GM21447 (cell line): Measurements from ENCODE around the gene FAM8A1.
"Not testable (repeated sequence)": the region's sequence is repeated elsewhere in the genome, so short reads cannot be mapped to it uniquely, and the experiment has no call there.

ENCODE experiments used
- ATAC-seq: cut with Tn5 transposase; IDR thresholded peaks from one replicate; pipeline ENCODE4 v1.9.1; 2021; ENCODE audit not compliant: unreplicated experiment

The FAM8A1 gene

GRCh38 chr6:17599877-17600526 is at the start of gene FAM8A1:
TSS of gene FAM8A1 (plus strand) at chr6:17600302. CDS start at chr6:17600410, 108 bp downstream.
- ATAC-seq, result peak; percentile 89

- ATAC-seq, result no peak
These were observed 48.6 kb upstream of the FAM8A1 start for GRCh38 chr6:17551383-17551958.

GRCh38 chr6:17552861-17553260 is 47.2 kb upstream of the FAM8A1 start:
- no peak for ATAC-seq

- ATAC-seq, result no peak
These were observed 44.1 kb upstream of the FAM8A1 start for GRCh38 chr6:17556014-17556413.

- ATAC-seq, result no peak
These were observed 37.5 kb upstream of the FAM8A1 start for GRCh38 chr6:17562636-17563035.

GRCh38 chr6:17565399-17565798 is 34.7 kb upstream of the FAM8A1 start:
- ATAC-seq, result no peak

GRCh38 chr6:17574866-17575560 is 25.1 kb upstream of the FAM8A1 start:
- no peak for ATAC-seq

GRCh38 chr6:17577059-17577458 is 23.0 kb upstream of the FAM8A1 start:
- ATAC-seq, result no peak

- no peak for ATAC-seq
These were observed 19.5 kb upstream of the FAM8A1 start for GRCh38 chr6:17580518-17581048.

- ATAC-seq, result not testable (repeated sequence)
These were observed 18.8 kb upstream of the FAM8A1 start for GRCh38 chr6:17581282-17581681.

- peak; percentile 14 for ATAC-seq
These were observed 16.3 kb upstream of the FAM8A1 start for GRCh38 chr6:17583811-17584210.

GRCh38 chr6:17584241-17584803 is 15.8 kb upstream of the FAM8A1 start:
- ATAC-seq, result peak; percentile 70

GRCh38 chr6:17585766-17586490 is 14.2 kb upstream of the FAM8A1 start:
- ATAC-seq, result no peak

GRCh38 chr6:17586623-17587022 is 13.5 kb upstream of the FAM8A1 start:
- not testable (repeated sequence) for ATAC-seq

GRCh38 chr6:17588011-17588410 is 12.1 kb upstream of the FAM8A1 start:
- no peak for ATAC-seq

- peak; percentile 53 for ATAC-seq
These were observed 10.6 kb upstream of the FAM8A1 start for GRCh38 chr6:17589406-17590096.

- ATAC-seq, result no peak
These were observed 8.8 kb upstream of the FAM8A1 start for GRCh38 chr6:17591287-17591686.

GRCh38 chr6:17593246-17593645 is 6.9 kb upstream of the FAM8A1 start:
- no peak for ATAC-seq

GRCh38 chr6:17596085-17596484 is 4.0 kb upstream of the FAM8A1 start:
- ATAC-seq, result no peak
